HCT116 (cell line): ENCODE results near the gene ITM2B. TPM values are rescaled to one million over a fixed set of nuclear protein-coding genes. Genes with fewer than 3 reads are reported as not detected.

Experiments
- ATAC-seq: fragments of 200-7000 bp; cut with Tn5 transposase; 2 replicates; pipeline ENCODE4 v1.9.1; 2020; ENCODE audit warnings: mild to moderate bottlenecking, moderate library complexity
- BruUV-seq: library from RNA; stranded (reverse); fragments of 400-500 nt; replicated peaks from 2 replicates; lab custom pipeline; 2021; lab: Mats Ljungman, UMichigan
- CTCF ChIA-PET: fragments of 300-600 bp; sonication (Branson Sonifier 250); formaldehyde crosslinking; loops from one replicate; lab custom pipeline; 2021; ENCODE audit warnings: antibody characterized with exemption; lab: Charles Lee
- POLR2A ChIA-PET: fragments of 300-600, 350-600 bp; sonication (Branson Sonifier 250); formaldehyde crosslinking; loops from one replicate; lab custom pipeline; 2021; ENCODE audit warnings: antibody characterized with exemption; lab: Charles Lee
- RAD21 ChIA-PET, 2 experiments: fragments of 300-600 bp; sonication (Branson Sonifier 250); formaldehyde crosslinking; loops; one replicate each; lab custom pipeline; 2023; ENCODE audit warnings: low total read pairs in 2 of 2; ENCODE audit not compliant: uncharacterized antibody in 2 of 2, unreplicated experiment in 2 of 2, low non-redundant PET in 1 of 2; lab: Charles Lee
- DNase-seq: peaks from one replicate; pipeline ENCODE4 v3.0.0-alpha.2; 2010; ENCODE audit warnings: low read depth, low spot score
- H2AFZ ChIP-seq: fragments of 200-600 bp; shearing (Covaris generic), sonication (generic); 2 replicates; pipeline ENCODE4 v1.6.1; 2017; ENCODE audit warnings: low read depth, mixed run types, mixed read lengths, antibody characterized with exemption, low read length; ENCODE audit not compliant: poor library complexity, severe bottlenecking
- H3K27ac ChIP-seq: 2 replicates; pipeline ENCODE4 v1.5.1; 2012; ENCODE audit warnings: low read depth, low read length
- H3K27me3 ChIP-seq: fragments of 200-600 bp; sonication (generic); 2 replicates; pipeline ENCODE4 v1.6.1; 2016; ENCODE audit warnings: mixed run types, low read length, mixed read lengths; ENCODE audit not compliant: insufficient read depth
- H3K36me3 ChIP-seq, 2 experiments: fragments of 200-500 bp in 1 of 2; fragments of 200-600 bp in 1 of 2; sonication (Bioruptor generic) in 1 of 2; sonication (generic) in 1 of 2; 2 replicates each; pipeline versions ENCODE4 v1.5.1 to v1.6.1; 2014 to 2016; ENCODE audit warnings: low read length in 2 of 2, inconsistent platforms in 1 of 2, mixed read lengths in 1 of 2, mixed run types in 1 of 2; ENCODE audit not compliant: insufficient read depth in 2 of 2, control insufficient read depth in 1 of 2
- H3K4me1 ChIP-seq, 2 experiments: fragments of 200-600 bp in 1 of 2; sonication (generic) in 1 of 2; 2 replicates each; pipeline versions ENCODE4 v1.5.1 to v1.6.1; 2012 to 2017; ENCODE audit warnings: low read length in 2 of 2, inconsistent platforms in 1 of 2, mild to moderate bottlenecking in 1 of 2, mixed read lengths in 1 of 2, mixed run types in 1 of 2, moderate library complexity in 1 of 2; ENCODE audit not compliant: insufficient read depth in 2 of 2, control insufficient read depth in 1 of 2
- H3K4me2 ChIP-seq: fragments of 200-600 bp; sonication (generic); 2 replicates; pipeline ENCODE4 v1.6.1; 2017; ENCODE audit warnings: mixed run types, low read length, mixed read lengths
- H3K4me3 ChIP-seq, 2 experiments: fragments of 200-600 bp in 1 of 2; sonication (generic) in 1 of 2; replicated peaks in 1 of 2; 2 replicates each; pipeline ENCODE4 v1.5.1; 2011 to 2016; ENCODE audit warnings: low read length in 2 of 2, control low read depth in 1 of 2, low read depth in 1 of 2, mild to moderate bottlenecking in 1 of 2, mixed read lengths in 1 of 2, mixed run types in 1 of 2
- H3K79me2 ChIP-seq: fragments of 200-600 bp; sonication (generic); 2 replicates; pipeline ENCODE4 v1.6.1; 2017; ENCODE audit warnings: mild to moderate bottlenecking, mixed run types, low read length, moderate library complexity, mixed read lengths; ENCODE audit not compliant: insufficient read depth
- H3K9ac ChIP-seq: fragments of 200-600 bp; sonication (generic); 2 replicates; pipeline ENCODE4 v1.6.1; 2016; ENCODE audit warnings: low read length, mixed read lengths
- H3K9me2 ChIP-seq: fragments of 200-600 bp; sonication (generic), shearing (Covaris generic); 2 replicates; pipeline ENCODE4 v1.6.1; 2017; ENCODE audit warnings: mixed run types, mild to moderate bottlenecking, moderate library complexity; ENCODE audit not compliant: insufficient read depth
- H3K9me3 ChIP-seq, 2 experiments: fragments of 200-500 bp in 1 of 2; fragments of 200-600 bp in 1 of 2; sonication (Bioruptor generic) in 1 of 2; sonication (generic) in 1 of 2; 2 replicates each; pipeline ENCODE4 v1.6.1; 2014 to 2017; ENCODE audit warnings: low read length in 2 of 2, mixed read lengths in 2 of 2, inconsistent platforms in 1 of 2, low read depth in 1 of 2, mild to moderate bottlenecking in 1 of 2, mixed run types in 1 of 2, moderate library complexity in 1 of 2; ENCODE audit not compliant: control insufficient read depth in 1 of 2, insufficient read depth in 1 of 2
- H4K20me1 ChIP-seq: fragments of 200-600 bp; sonication (generic), shearing (Covaris generic); 2 replicates; pipeline ENCODE4 v1.6.1; 2017; ENCODE audit warnings: mixed run types, mild to moderate bottlenecking, moderate library complexity; ENCODE audit not compliant: insufficient read depth
- ATF3 ChIP-seq: IDR thresholded peaks from 2 replicates; pipeline ENCODE4 v1.6.1; 2012
- CBX3 ChIP-seq: IDR thresholded peaks from 2 replicates; pipeline ENCODE4 v1.6.1; 2012; ENCODE audit warnings: low read depth
- CEBPB ChIP-seq: IDR thresholded peaks from 2 replicates; pipeline ENCODE4 v1.6.1; 2012; ENCODE audit warnings: low read depth
- EZH2 ChIP-seq: fragments of 200-600 bp; sonication (generic); IDR thresholded peaks from 2 replicates; pipeline ENCODE4 v1.6.1; 2017; ENCODE audit warnings: antibody characterized with exemption, mixed run types
- EZH2phosphoT487 ChIP-seq: fragments of 200-600 bp; IDR thresholded peaks from 2 replicates; pipeline ENCODE4 v1.6.1; 2018; ENCODE audit warnings: antibody characterized with exemption, borderline replicate concordance
- FOSL1 ChIP-seq: IDR thresholded peaks from 2 replicates; pipeline ENCODE4 v1.6.1; 2012; ENCODE audit warnings: low read depth
- JUND ChIP-seq: IDR thresholded peaks from 2 replicates; pipeline ENCODE4 v1.6.1; 2012
- POLR2A ChIP-seq: IDR thresholded peaks from 2 replicates; pipeline ENCODE4 v1.7.0; 2011; ENCODE audit warnings: borderline replicate concordance; ENCODE audit not compliant: insufficient read depth, insufficient read length; ENCODE audit errors: extremely low read depth
- SIN3A ChIP-seq: IDR thresholded peaks from 2 replicates; pipeline ENCODE4 v1.6.1; 2012; ENCODE audit warnings: low read depth
- SP1 ChIP-seq: IDR thresholded peaks from 2 replicates; pipeline ENCODE4 v1.6.1; 2012; ENCODE audit warnings: low read depth
- SRF ChIP-seq: IDR thresholded peaks from 2 replicates; pipeline ENCODE4 v1.6.1; 2012; ENCODE audit warnings: low read depth
- TCF7L2 ChIP-seq: IDR thresholded peaks from 2 replicates; pipeline ENCODE4 v1.7.0; 2011; ENCODE audit warnings: borderline replicate concordance, inconsistent platforms; ENCODE audit not compliant: insufficient read depth, insufficient read length; ENCODE audit errors: extremely low read depth
- ZFX ChIP-seq: fragments of 450-650 bp; IDR thresholded peaks from 2 replicates; pipeline ENCODE4 v1.6.1; 2017
- intact Hi-C: fragments of 100-400 bp; cut with micrococcal nuclease; formaldehyde crosslinking; loops from 2 replicates; pipeline ENCODE4 v1.10.0; 2022
- total RNA-seq: library from RNA; stranded (reverse); gene quantifications from one replicate; pipeline ENCODE4 v1.2.1, GENCODE V29; 2021; ENCODE audit not compliant: unreplicated experiment
- TF ChIP-seq, protein P1 (sequence below): IDR thresholded peaks from 2 replicates; pipeline ENCODE4 v1.6.1; 2012; ENCODE audit warnings: low read depth
- TF ChIP-seq, protein P2 (sequence below): IDR thresholded peaks from 2 replicates; pipeline ENCODE4 v1.6.1; 2012

The ITM2B gene
- total RNA-seq, 1 experiment from 2014 or later: 124 TPM

GRCh38 chr13:48291730-48292129, 58.7 kb downstream of the ITM2B start (continued):
- no peak for TF ChIP-seq SIN3A

- no peak overlapping the region for H2AFZ ChIP-seq
- TF ChIP-seq JUND (no peak), TCF7L2 (no peak)
- ChIA-PET RAD21 (no interaction called here), CTCF (no interaction called here), POLR2A (no interaction called here)
- H3K4me1 ChIP-seq: no peaks in the 10 kb centered on the region
- no peak for DNase-seq
- no peak overlapping the region for H3K4me3 ChIP-seq
- H3K4me2 ChIP-seq: no peak overlapping the region
- BruUV-seq: no TSS peak
- H3K27ac ChIP-seq: no peak overlapping the region
- no peak overlapping the region for H3K9ac ChIP-seq
- H4K20me1 ChIP-seq: no peaks in the 10 kb centered on the region
- no peak for ATAC-seq
- no peaks in the 10 kb centered on the region for H3K9me3 ChIP-seq
- H3K9me2 ChIP-seq: no peaks in the 10 kb centered on the region
- no peaks in the 10 kb centered on the region for H3K27me3 ChIP-seq
- no peaks in the 10 kb centered on the region for H3K79me2 ChIP-seq
- no peaks in the 10 kb centered on the region for H3K36me3 ChIP-seq
- intact Hi-C loops: no loop called here
Measured at GRCh38 chr13:48292650-48293049, 59.6 kb downstream of the ITM2B start.

- ATAC-seq: no peak
- intact Hi-C loops: no loop called here
- TF ChIP-seq CEBPB (no peak), FOSL1 (no peak), EZH2phosphoT487 (no peak), POLR2A (no peak), EZH2 (no peak), CBX3 (no peak), ATF3 (no peak), SIN3A (no peak), ZFX (no peak), SP1 (no peak), SRF (no peak)
- TF ChIP-seq, protein P1, sequence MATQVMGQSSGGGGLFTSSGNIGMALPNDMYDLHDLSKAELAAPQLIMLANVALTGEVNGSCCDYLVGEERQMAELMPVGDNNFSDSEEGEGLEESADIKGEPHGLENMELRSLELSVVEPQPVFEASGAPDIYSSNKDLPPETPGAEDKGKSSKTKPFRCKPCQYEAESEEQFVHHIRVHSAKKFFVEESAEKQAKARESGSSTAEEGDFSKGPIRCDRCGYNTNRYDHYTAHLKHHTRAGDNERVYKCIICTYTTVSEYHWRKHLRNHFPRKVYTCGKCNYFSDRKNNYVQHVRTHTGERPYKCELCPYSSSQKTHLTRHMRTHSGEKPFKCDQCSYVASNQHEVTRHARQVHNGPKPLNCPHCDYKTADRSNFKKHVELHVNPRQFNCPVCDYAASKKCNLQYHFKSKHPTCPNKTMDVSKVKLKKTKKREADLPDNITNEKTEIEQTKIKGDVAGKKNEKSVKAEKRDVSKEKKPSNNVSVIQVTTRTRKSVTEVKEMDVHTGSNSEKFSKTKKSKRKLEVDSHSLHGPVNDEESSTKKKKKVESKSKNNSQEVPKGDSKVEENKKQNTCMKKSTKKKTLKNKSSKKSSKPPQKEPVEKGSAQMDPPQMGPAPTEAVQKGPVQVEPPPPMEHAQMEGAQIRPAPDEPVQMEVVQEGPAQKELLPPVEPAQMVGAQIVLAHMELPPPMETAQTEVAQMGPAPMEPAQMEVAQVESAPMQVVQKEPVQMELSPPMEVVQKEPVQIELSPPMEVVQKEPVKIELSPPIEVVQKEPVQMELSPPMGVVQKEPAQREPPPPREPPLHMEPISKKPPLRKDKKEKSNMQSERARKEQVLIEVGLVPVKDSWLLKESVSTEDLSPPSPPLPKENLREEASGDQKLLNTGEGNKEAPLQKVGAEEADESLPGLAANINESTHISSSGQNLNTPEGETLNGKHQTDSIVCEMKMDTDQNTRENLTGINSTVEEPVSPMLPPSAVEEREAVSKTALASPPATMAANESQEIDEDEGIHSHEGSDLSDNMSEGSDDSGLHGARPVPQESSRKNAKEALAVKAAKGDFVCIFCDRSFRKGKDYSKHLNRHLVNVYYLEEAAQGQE: no peak
- TF ChIP-seq, protein P2, sequence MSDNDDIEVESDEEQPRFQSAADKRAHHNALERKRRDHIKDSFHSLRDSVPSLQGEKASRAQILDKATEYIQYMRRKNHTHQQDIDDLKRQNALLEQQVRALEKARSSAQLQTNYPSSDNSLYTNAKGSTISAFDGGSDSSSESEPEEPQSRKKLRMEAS: no peak
- no peak for DNase-seq
- H3K36me3 ChIP-seq: no peaks in the 10 kb centered on the region
- BruUV-seq: no TSS peak
- no peaks in the 10 kb centered on the region for H3K27me3 ChIP-seq
- H3K27ac ChIP-seq: no peak overlapping the region
- H3K79me2 ChIP-seq: no peaks in the 10 kb centered on the region
- no peak overlapping the region for H3K4me3 ChIP-seq
- POLR2A ChIA-PET: no interaction called here
- no peak overlapping the region for H2AFZ ChIP-seq
- RAD21 ChIA-PET: no interaction called here
- CTCF ChIA-PET: no interaction called here
- H3K9ac ChIP-seq: no peak overlapping the region
- no peaks in the 10 kb centered on the region for H4K20me1 ChIP-seq
- no peaks in the 10 kb centered on the region for H3K9me2 ChIP-seq
- no peak overlapping the region for H3K4me2 ChIP-seq
- no peaks in the 10 kb centered on the region for H3K9me3 ChIP-seq
- no peaks in the 10 kb centered on the region for H3K4me1 ChIP-seq
Measured at GRCh38 chr13:48294653-48295052, 61.6 kb downstream of the ITM2B start.
